ENCODE measurements around the gene TRAK2. TPM values are rescaled to one million over a fixed set of nuclear protein-coding genes. Genes with fewer than 3 reads are reported as not detected.

TRAK2 gene
- total RNA-seq, 1 donor from 2014 or later = 40.3 TPM

DNA sequence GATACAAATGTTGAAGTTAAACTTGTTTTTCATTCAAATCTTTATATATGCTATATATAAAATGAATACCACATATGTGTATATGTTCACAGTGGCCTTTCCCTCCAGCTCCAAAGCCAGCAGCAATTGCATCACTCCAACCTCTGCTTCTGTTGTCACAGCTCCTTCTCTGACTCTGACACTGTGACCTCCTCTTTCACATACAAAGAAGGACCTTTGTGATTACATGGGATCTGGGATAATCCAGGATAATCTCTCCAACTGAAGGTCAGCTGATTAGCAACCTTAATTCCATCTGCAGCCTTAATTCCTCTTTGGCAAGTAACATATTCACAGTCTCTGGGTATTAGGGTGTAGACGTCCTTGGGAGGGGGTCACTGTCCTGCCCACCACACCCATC is 102.5 kb downstream of the TRAK2 start:
- no peak overlapping the region for H3K27ac ChIP-seq
- H3K4me3 ChIP-seq = no peak overlapping the region
- no peaks in the 10 kb centered on the region for H3K9me3 ChIP-seq
- H3K4me1 ChIP-seq = no peaks in the 10 kb centered on the region
- H3K36me3 ChIP-seq = peaks cover 10 to 68% of the 10 kb centered on the region in 2 donors
- no peaks in the 10 kb centered on the region for H3K27me3 ChIP-seq
- intact Hi-C loops (cut with DNase I) = no loop called here
- no peak for TF ChIP-seq CTCF (IDR thresholded peaks at IDR 0.05)
- no peak for DNase-seq (ENCODE audit: low spot score in 2 of 2)

- no peak for DNase-seq (ENCODE audit: low spot score in 2 of 2)
- no peak for TF ChIP-seq CTCF (IDR thresholded peaks at IDR 0.05)
- H3K27me3 ChIP-seq = no peaks in the 10 kb centered on the region
- no peaks in the 10 kb centered on the region for H3K4me1 ChIP-seq
- H3K36me3 ChIP-seq = peaks cover 18 to 84% of the 10 kb centered on the region in 2 donors
- no peak overlapping the region for H3K4me3 ChIP-seq
- no peaks in the 10 kb centered on the region for H3K9me3 ChIP-seq
- no peak overlapping the region for H3K27ac ChIP-seq
- intact Hi-C loops (cut with DNase I) = no loop called here
Observed at GRCh38 chr2:201347138-201347537, 104.1 kb downstream of the TRAK2 start.

DNA sequence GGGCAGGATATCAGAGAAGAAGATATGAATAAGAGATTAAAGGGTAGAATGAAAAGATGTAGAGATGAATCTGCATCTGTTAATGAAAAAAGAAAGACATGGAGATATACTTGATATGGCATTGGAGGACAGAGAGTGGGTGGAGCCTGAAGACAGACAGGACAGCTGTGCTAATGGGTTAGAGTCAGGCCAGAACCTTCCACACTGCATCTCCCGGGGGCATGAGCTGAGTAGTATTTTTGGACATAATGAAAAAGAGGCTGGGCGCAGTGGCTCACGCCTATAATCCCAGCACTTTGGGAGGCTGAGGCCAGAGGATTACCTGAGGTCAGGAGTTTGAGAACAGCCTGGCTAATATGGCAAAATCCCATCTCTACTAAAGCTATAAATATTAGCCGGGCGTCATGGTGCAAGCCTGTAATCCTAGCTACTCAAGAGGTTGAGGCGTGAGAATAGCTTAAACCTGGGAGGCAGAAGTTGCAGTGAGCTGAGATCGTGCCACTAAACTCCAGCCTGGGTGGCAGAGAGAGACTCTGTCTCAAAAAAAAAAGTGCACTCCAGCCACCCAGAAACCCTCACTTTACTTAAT is 105.5 kb downstream of the TRAK2 start:
- Histone ChIP-seq H3K36me3 (peaks cover 18 to 88% of the 10 kb centered on the region in 2 donors), H3K4me3 (no peak overlapping the region)

DNA sequence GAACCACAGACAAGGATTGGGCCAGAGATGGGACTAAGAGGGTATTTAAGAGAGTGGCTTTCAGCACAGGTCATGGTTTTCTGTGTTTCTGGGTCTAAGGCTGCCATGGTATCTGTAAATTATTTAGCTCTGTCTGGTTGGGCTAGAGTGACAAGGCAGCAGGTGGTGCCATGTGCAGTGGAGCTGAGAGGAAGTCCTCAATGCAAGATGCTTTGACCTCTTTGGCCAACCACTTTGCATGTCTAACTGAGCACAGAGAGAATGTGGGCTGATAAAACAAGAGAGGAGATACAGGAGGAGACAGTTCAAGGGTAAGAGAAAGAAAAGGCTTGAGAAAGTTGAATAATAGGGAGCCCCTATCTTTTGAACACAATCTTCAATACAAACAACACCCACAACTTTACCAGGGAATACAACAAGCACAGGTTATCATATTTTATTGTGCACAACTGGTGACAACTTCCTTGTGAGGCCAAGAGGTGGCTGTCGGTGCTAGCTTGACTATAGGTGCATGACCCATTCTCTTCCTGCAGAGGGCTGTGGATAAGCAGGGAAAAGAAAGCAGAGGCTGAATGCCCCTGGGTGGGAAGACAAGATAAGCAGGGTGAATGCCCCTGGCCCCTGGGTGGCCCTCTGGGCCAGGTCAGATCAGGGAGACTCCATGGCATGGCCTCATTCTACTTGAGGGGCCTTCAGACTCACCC is 106.4 kb downstream of the TRAK2 start:
- intact Hi-C loops (cut with DNase I) = no loop called here
- H3K9me3 ChIP-seq = no peaks in the 10 kb centered on the region
- no peak overlapping the region for H3K4me3 ChIP-seq
- H3K4me1 ChIP-seq = no peaks in the 10 kb centered on the region
- no peak for DNase-seq (ENCODE audit: low spot score in 2 of 2)
- H3K27me3 ChIP-seq = no peaks in the 10 kb centered on the region
- TF ChIP-seq CTCF (IDR thresholded peaks at IDR 0.05) = no peak
- H3K36me3 ChIP-seq = peaks cover 18 to 91% of the 10 kb centered on the region in 2 donors
- H3K27ac ChIP-seq = no peak overlapping the region

More for the DNA sequence above, 105.5 kb downstream of the TRAK2 start:
- TF ChIP-seq CTCF (IDR thresholded peaks at IDR 0.05) = no peak
- Histone ChIP-seq H3K4me1 (no peaks in the 10 kb centered on the region), H3K27ac (no peak overlapping the region), H3K27me3 (no peaks in the 10 kb centered on the region), H3K9me3 (no peaks in the 10 kb centered on the region)
- no peak for DNase-seq (ENCODE audit: low spot score in 2 of 2)
- intact Hi-C loops (cut with DNase I) = no loop called here

GRCh38 chr2:201343559-201343958 is 107.7 kb downstream of the TRAK2 start:
- TF ChIP-seq CTCF (IDR thresholded peaks at IDR 0.05) = no peak
- H3K36me3 ChIP-seq = peaks cover 15 to 82% of the 10 kb centered on the region in 2 donors
- no peak overlapping the region for H3K27ac ChIP-seq
- H3K4me1 ChIP-seq = no peaks in the 10 kb centered on the region
- no peaks in the 10 kb centered on the region for H3K27me3 ChIP-seq
- no peak for DNase-seq (ENCODE audit: low spot score in 2 of 2)
- no peaks in the 10 kb centered on the region for H3K9me3 ChIP-seq
- no peak overlapping the region for H3K4me3 ChIP-seq
- intact Hi-C loops (cut with DNase I) = no loop called here

Measured in ascending aorta (tissue), 2 donors.